ENCODE results near the gene TBX10. TPM values are rescaled to one million over a fixed set of nuclear protein-coding genes. Genes with fewer than 3 reads are reported as not detected.
"Not testable (repeated sequence)": the region's sequence is repeated elsewhere in the genome, so short reads cannot be mapped to it uniquely, and the experiment has no call there.

Gene TBX10
- polyA plus RNA-seq, 3 donors = 0.06 to 0.09 TPM; not detected in 1

- DNase-seq (ENCODE audit: extremely low read depth in 1 of 11, low read depth in 9 of 11, low spot score in 4 of 11) = no peak
Measured at GRCh38 chr11:67665541-67666302, 26.2 kb upstream of the TBX10 start.

- no peak for DNase-seq (ENCODE audit: extremely low read depth in 1 of 11, low read depth in 9 of 11, low spot score in 4 of 11)
Measured at GRCh38 chr11:67664696-67665540, 25.4 kb upstream of the TBX10 start.

GRCh38 chr11:67664213-67664585, 24.6 kb upstream of the TBX10 start:
- DNase-seq (ENCODE audit: extremely low read depth in 1 of 11, low read depth in 9 of 11, low spot score in 4 of 11) = no peak

GRCh38 chr11:67663532-67664212, 24.1 kb upstream of the TBX10 start:
- no peak for DNase-seq (ENCODE audit: extremely low read depth in 1 of 11, low read depth in 9 of 11, low spot score in 4 of 11)

- DNase-seq (ENCODE audit: extremely low read depth in 1 of 11, low read depth in 9 of 11, low spot score in 4 of 11) = no peak
Measured at GRCh38 chr11:67662835-67663531, 23.4 kb upstream of the TBX10 start.

GRCh38 chr11:67662142-67662834, 22.7 kb upstream of the TBX10 start:
- no peak for DNase-seq (ENCODE audit: extremely low read depth in 1 of 11, low read depth in 9 of 11, low spot score in 4 of 11)

GRCh38 chr11:67660752-67661151, 21.2 kb upstream of the TBX10 start:
- DNase-seq (ENCODE audit: extremely low read depth in 1 of 11, low read depth in 9 of 11, low spot score in 4 of 11) = not testable (repeated sequence)

- DNase-seq (ENCODE audit: extremely low read depth in 1 of 11, low read depth in 9 of 11, low spot score in 4 of 11) = not testable (repeated sequence)
Measured at GRCh38 chr11:67659651-67660165, 20.1 kb upstream of the TBX10 start.

GRCh38 chr11:67657300-67657699, 17.7 kb upstream of the TBX10 start:
- no peak for DNase-seq (ENCODE audit: extremely low read depth in 1 of 11, low read depth in 9 of 11, low spot score in 4 of 11)

GRCh38 chr11:67656278-67656922, 16.8 kb upstream of the TBX10 start:
- DNase-seq (ENCODE audit: extremely low read depth in 1 of 11, low read depth in 9 of 11, low spot score in 4 of 11) = no peak

GRCh38 chr11:67654225-67654624, 14.7 kb upstream of the TBX10 start:
- no peak for DNase-seq (ENCODE audit: extremely low read depth in 1 of 11, low read depth in 9 of 11, low spot score in 4 of 11)

- DNase-seq (ENCODE audit: extremely low read depth in 1 of 11, low read depth in 9 of 11, low spot score in 4 of 11) = no peak
Measured at GRCh38 chr11:67652965-67653845, 13.6 kb upstream of the TBX10 start.

- DNase-seq (ENCODE audit: extremely low read depth in 1 of 11, low read depth in 9 of 11, low spot score in 4 of 11) = no peak
Measured at GRCh38 chr11:67651976-67652781, 12.6 kb upstream of the TBX10 start.

- no peak for DNase-seq (ENCODE audit: extremely low read depth in 1 of 11, low read depth in 9 of 11, low spot score in 4 of 11)
Measured at GRCh38 chr11:67649634-67650510, 10.3 kb upstream of the TBX10 start.
